Measurements from ENCODE around the gene SLC6A20.
"Not testable (repeated sequence)": the region's sequence is repeated elsewhere in the genome, so short reads cannot be mapped to it uniquely, and the experiment has no call there.

SLC6A20 gene

GRCh38 chr3:45756055-45756454 is 40.3 kb downstream of the SLC6A20 start:
- no peak for DNase-seq

GRCh38 chr3:45754461-45754860 is 41.9 kb downstream of the SLC6A20 start:
- no peak for DNase-seq

- DNase-seq: no peak
Measured at GRCh38 chr3:45753095-45753494, 43.2 kb downstream of the SLC6A20 start.

DNA sequence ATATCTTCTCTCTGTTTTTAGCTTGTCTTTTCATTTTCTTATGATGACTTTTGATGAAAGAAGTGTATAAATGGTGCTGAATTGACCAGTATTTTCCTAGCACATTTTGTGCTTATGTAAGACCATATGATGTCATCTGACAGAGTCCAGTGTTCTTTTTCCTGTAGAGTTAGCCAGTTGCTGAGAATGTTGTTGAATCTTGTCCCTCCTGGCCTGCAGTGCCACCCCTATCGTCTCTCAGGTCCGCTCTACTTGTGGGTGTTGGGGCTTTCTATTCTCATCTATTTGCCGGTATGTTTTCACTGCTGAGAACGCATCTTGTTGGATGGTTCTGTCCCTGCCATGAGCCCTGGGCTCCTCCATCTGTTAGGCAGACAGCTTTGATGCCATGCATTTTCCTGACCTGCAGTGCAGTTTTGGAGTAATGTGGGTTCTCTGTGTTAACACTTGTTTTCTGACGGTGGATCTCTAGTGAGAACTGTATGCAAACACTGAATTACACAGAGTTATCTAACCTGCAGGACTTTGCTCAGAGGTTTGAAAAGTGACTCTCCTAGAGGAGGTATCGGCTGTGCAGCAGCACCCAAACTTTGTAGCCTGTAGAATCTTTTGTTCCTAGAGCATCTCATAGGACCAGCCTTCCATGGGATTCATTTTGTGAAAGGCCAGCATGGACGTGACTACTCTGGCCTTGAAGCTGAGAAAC is 44.6 kb downstream of the SLC6A20 start:
- DNase-seq: no peak

GRCh38 chr3:45749880-45750279 is 46.5 kb downstream of the SLC6A20 start:
- DNase-seq: no peak

DNA sequence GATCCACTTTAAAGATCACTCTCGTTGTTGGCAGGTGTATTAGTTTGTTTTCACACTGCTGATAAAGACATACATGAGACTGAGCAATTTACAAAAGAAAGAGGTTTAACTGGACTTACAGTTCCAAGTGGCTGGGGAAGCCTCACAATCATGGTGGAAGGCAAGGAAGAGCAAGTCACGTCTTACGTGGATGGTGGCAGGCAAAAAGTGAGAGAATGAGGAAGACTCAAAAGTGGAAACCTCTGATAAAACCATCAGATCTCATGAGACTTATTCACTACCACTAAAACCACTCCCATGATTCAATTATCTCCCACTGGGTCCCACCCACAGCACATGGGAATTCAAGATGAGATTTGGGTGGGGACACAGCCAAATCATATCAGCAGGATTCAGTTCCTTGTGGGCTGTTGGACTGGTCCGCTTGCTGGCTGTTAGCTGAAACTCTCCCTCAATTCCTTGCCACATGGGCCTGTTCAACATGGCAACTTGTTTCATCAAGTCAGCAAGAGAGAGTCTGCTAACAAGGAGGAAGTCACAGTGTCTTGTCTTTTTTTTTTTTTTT is 47.2 kb downstream of the SLC6A20 start:
- DNase-seq: not testable (repeated sequence)

GRCh38 chr3:45748068-45748467 is 48.3 kb downstream of the SLC6A20 start:
- no peak for DNase-seq

DNA sequence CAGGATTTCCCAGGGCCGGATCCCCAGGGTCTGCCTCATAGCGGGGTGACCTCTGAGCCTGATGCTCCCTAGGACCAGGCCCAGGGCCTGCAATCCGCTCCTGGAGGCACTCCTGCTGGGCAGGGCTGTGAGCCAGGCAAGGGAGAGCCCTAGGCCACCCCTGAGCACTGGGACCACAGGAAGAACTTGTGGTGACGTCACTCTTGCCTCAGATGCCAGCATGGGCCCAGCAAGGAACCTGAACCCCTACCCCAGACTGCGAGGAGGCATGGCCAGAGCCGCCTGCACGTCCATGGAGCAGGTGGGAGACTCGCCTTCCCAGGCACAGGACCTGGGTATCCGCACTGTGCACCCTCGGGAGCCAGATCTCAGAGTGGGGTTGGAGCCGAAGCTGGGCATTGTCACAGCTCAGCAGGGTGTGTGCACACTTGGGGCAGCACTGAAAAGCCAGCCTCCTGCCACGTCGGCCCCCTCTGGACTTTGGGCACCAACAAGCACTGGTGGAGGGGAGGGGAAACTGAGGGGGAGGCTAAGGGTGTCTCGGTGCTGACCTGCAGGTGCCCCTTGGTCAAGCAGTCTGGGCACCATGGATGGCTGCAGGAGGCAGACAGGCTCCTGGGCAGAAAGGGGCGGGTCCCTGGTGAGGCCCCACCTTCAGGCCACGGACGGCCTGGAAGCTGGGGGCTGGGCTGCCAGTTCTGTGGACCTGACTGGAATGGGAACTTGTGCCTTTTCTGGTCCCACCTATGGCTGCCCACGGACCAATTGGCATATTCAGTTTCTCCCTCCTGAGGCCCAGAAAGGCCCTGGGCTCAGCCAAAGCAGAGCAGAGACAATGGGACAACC is 49.3 kb downstream of the SLC6A20 start:
- no peak for DNase-seq

GRCh38 chr3:45746165-45746776 is 50.1 kb downstream of the SLC6A20 start:
- no peak for DNase-seq

GRCh38 chr3:45742461-45743089 is 53.8 kb downstream of the SLC6A20 start:
- DNase-seq: no peak

DNA sequence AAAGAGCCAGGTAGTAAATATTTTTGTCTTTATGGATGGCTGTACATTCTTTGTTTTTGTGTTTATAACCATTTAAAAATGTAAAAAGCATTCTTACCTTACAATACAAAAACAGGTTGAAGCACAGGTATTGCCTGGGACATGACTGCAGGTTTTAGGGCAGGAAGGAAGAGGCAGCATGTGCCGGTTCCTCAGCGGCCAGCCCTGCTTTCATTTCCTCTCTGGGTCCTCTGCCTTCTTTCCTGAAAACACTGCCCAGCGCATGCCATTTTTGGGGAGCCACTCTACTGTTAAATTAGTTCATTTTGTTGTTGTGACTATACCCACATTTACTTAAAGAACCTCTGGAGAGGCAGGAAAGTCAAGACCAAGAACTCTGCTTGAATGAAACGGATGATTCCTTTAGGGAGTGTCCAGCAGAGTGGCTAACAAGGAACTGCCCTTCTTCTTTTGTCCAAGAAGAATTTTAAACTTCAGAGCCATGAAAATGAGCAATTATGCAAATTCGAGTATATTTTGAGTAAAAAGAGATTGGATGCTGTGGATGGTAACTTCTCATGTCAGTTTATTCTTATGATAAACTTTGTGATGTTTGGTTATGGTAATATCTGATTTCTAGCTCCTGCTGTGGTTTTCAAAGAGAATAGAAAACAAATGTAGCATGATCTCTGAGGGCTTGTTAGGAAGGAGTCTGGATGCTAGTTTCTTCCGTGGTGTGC is 54.4 kb downstream of the SLC6A20 start:
- no peak for DNase-seq

DNA sequence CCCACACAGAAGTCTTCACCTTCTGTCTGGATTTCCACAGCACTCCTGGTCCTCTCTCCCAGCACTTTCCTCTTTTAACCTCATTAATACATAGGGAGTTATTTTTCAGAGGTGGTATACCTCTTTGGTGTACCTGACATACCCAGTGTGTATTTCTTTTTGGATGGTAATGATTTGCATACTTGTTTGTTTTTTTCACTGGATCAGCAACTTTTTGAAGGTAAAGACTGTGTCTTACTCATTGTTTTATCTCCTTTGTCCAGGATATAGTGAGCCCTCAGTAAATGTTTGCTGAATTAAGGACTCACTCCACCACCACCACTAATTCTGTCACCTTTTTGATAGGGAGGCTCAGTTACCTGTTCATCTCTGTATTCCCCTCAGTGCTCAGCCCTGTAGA is 55.1 kb downstream of the SLC6A20 start:
- no peak for DNase-seq

- no peak for DNase-seq
Measured at GRCh38 chr3:45739991-45740390, 56.3 kb downstream of the SLC6A20 start.

GRCh38 chr3:45737234-45737633 is 59.1 kb downstream of the SLC6A20 start:
- DNase-seq: no peak

- no peak for DNase-seq
Measured at GRCh38 chr3:45736707-45737106, 59.6 kb downstream of the SLC6A20 start.

DNA sequence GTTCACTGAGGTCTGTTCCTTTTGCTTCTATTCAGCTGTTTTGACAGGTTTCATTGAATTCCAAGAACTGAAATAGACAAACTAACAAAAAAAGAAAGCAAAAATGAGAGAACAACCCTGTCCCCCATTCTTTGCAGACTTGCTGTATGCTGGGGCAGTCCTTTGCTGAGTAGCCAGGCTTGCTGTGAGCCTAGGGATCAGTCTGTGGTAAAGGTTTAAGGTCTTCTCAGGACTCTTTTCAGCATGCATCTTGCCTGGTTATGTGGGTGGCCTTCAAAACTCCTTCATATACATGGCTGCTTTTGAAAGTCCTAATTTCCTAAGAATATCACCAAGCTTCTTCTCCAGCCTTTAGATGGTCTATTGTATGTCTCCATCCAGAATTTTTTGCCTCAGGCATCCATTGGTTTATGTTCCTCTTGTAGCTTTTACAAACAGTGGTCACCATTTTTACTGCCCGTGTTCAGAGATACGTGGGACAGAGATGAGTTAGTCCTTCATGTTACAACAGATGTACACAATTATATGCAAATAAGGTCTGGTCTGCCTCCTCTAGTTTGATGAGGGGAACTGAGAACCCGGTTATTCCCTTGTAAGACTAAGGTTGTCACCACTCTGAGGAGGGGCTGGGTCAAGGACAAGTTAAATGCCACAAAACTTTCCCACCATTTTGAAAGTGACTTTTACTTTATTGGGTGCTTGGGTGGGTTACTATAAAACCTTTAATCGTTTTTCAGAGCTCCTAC is 65.8 kb downstream of the SLC6A20 start:
- DNase-seq: no peak

DNA sequence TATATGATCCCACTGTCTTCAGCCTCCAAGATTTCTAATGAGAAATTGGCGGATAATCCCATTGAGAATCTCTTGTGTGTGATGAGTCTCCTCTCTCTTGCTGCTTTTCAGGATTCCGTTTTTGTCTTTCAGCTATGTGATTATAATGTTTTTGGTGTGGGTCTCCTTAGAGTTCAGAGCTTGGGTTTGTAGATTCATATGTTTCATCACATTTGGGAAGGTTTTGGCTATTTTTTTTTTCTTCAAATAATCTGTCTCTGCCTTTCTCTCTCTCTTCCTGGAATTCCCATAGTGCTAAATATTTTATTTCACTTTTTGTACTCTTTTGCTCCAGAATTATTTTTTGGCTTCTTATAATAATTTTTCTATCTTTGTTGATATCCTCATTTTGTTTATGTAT is 66.7 kb downstream of the SLC6A20 start:
- DNase-seq: no peak

DNA sequence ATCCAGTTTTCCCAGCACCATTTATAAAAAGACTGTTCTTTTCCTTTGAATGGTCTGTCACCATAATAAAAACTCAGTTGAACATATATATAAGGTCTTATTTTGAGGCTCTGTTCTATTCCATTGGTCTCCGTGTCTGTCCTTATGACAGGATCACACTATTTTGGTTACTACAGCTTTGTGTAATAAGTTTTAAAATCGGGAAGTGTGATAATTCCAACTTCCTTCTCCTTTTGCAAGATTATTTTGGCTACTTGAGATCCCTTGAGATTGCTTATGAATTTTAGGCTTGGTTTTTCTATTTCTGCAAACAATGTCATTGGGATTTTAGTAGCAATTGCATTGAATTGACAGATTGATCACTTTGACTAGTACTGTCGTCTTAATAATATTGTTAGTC is 71.4 kb downstream of the SLC6A20 start:
- DNase-seq: no peak

GRCh38 chr3:45719655-45720487 is 76.5 kb downstream of the SLC6A20 start:
- DNase-seq: no peak

GRCh38 chr3:45716790-45717336 is 79.5 kb downstream of the SLC6A20 start:
- DNase-seq: no peak
